Parietal lobe (tissue), 1 donor: ENCODE data around the gene ELF4. TPM values are rescaled to one million over a fixed set of nuclear protein-coding genes. Genes with fewer than 3 reads are reported as not detected.

Source experiments
- total RNA-seq: library from RNA; depleted of rRNA; stranded (reverse); fragments of >200 nt; gene quantifications from one replicate; pipeline ENCODE4 v1.2.3, GENCODE V29; 2014

Gene ELF4
- not detected for total RNA-seq

GRCh38 chrX:130110379-130111219 is at the start of gene ELF4:
Gene ELF4 (minus strand): TSS chrX:130110497. CDS start chrX:130081330, 29,167 bp downstream.

Other genes with a start within 250 kb of the ELF4 start
- 12.5 TPM for gene UTP14A, start 204.3 kb downstream of the ELF4 start, total RNA-seq
- 5.6 TPM for gene BCORL1, start 127.9 kb downstream of the ELF4 start, total RNA-seq
- 10.3 TPM for gene AIFM1, start 55.3 kb upstream of the ELF4 start, total RNA-seq
- gene RAB33A, start 61.5 kb upstream of the ELF4 start, total RNA-seq, result 29.1 TPM
- gene ZNF280C, start 158.4 kb upstream of the ELF4 start, total RNA-seq, result 15.0 TPM
- gene SLC25A14, start 229.4 kb upstream of the ELF4 start, total RNA-seq, result 29.4 TPM